Effector memory CD8-positive, alpha-beta T cell (primary cell): Measurements from ENCODE around the gene APCDD1.

Experiments used
- ATAC-seq: fragments of 150-1000 bp; cut with Tn5 transposase; replicated peaks from 2 replicates; pipeline ENCODE4 v1.10.0; 2021; ENCODE audit warnings: mild to moderate bottlenecking, moderate library complexity
- DNase-seq, 3 experiments: peaks; one replicate each; pipeline ENCODE4 v3.0.0; 2021
- H3K27ac Mint-ChIP-seq, 2 donors: one replicate each; pipeline ENCODE4 v1.8.0; 2022; ENCODE audit warnings: mild to moderate bottlenecking in 2 of 2, mixed read lengths in 2 of 2, moderate library complexity in 2 of 2
- H3K27me3 Mint-ChIP-seq, 2 donors: one replicate each; pipeline ENCODE4 v1.8.0; 2022; ENCODE audit warnings: mixed read lengths in 2 of 2
- H3K36me3 Mint-ChIP-seq: one replicate; pipeline ENCODE4 v1.8.0; 2022; ENCODE audit warnings: mild to moderate bottlenecking, moderate library complexity, mixed read lengths; ENCODE audit not compliant: insufficient read depth
- H3K4me1 Mint-ChIP-seq, 2 donors: one replicate each; pipeline ENCODE4 v1.8.0; 2022; ENCODE audit warnings: low read depth in 2 of 2, mixed read lengths in 2 of 2
- H3K4me3 Mint-ChIP-seq, 2 donors: one replicate each; pipeline ENCODE4 v1.8.0; 2022; ENCODE audit warnings: mild to moderate bottlenecking in 2 of 2, mixed read lengths in 2 of 2, moderate library complexity in 2 of 2
- H3K9me3 Mint-ChIP-seq, 2 donors: one replicate each; pipeline ENCODE4 v1.8.0; 2022; ENCODE audit warnings: mixed read lengths in 2 of 2

Gene APCDD1

GRCh38 chr18:10475654-10476291 lies 21.3 kb downstream of the APCDD1 start:
- no peaks in the 10 kb centered on the region for H3K9me3 Mint-ChIP-seq
- H3K4me1 Mint-ChIP-seq = no peaks in the 10 kb centered on the region
- DNase-seq (no peak), ATAC-seq (no peak)
- no peak overlapping the region for H3K4me3 Mint-ChIP-seq
- H3K36me3 Mint-ChIP-seq = no peaks in the 10 kb centered on the region
- peaks cover 40 to 77% of the 10 kb centered on the region in 2 donors for H3K27me3 Mint-ChIP-seq
- H3K27ac Mint-ChIP-seq = no peak overlapping the region

- no peak overlapping the region for H3K27ac Mint-ChIP-seq
- H3K4me1 Mint-ChIP-seq = no peaks in the 10 kb centered on the region
Measured at GRCh38 chr18:10476338-10476791, 21.9 kb downstream of the APCDD1 start.

GRCh38 chr18:10477121-10477862 lies 22.9 kb downstream of the APCDD1 start:
- ATAC-seq (no peak), DNase-seq (no peak)
- H3K4me3 Mint-ChIP-seq = no peak overlapping the region
- no peaks in the 10 kb centered on the region for H3K36me3 Mint-ChIP-seq
- H3K27me3 Mint-ChIP-seq = peaks cover 40 to 67% of the 10 kb centered on the region in 2 donors
- H3K27ac Mint-ChIP-seq = no peak overlapping the region
- no peaks in the 10 kb centered on the region for H3K9me3 Mint-ChIP-seq
- no peaks in the 10 kb centered on the region for H3K4me1 Mint-ChIP-seq

More at GRCh38 chr18:10476338-10476791, 21.9 kb downstream of the APCDD1 start:
- no peak for DNase-seq
- Mint-ChIP-seq H3K4me3 (no peak overlapping the region), H3K36me3 (no peaks in the 10 kb centered on the region), H3K9me3 (no peaks in the 10 kb centered on the region), H3K27me3 (peaks cover 40 to 76% of the 10 kb centered on the region in 2 donors)
- no peak for ATAC-seq

- H3K36me3 Mint-ChIP-seq = no peaks in the 10 kb centered on the region
- H3K27me3 Mint-ChIP-seq = peaks cover 40 to 67% of the 10 kb centered on the region in 2 donors
Measured at GRCh38 chr18:10477863-10478260, 23.4 kb downstream of the APCDD1 start.

GRCh38 chr18:10481831-10482230 lies 27.4 kb downstream of the APCDD1 start:
- no peaks in the 10 kb centered on the region for H3K36me3 Mint-ChIP-seq
- no peaks in the 10 kb centered on the region for H3K9me3 Mint-ChIP-seq
- DNase-seq = no peak
- no peak for ATAC-seq
- H3K4me1 Mint-ChIP-seq = peaks cover 0 to 2% of the 10 kb centered on the region in 2 donors
- no peak overlapping the region for H3K4me3 Mint-ChIP-seq
- H3K27me3 Mint-ChIP-seq = peaks cover 12 to 45% of the 10 kb centered on the region in 2 donors
- no peak overlapping the region for H3K27ac Mint-ChIP-seq

More at GRCh38 chr18:10477863-10478260, 23.4 kb downstream of the APCDD1 start:
- Mint-ChIP-seq H3K4me1 (no peaks in the 10 kb centered on the region), H3K9me3 (no peaks in the 10 kb centered on the region), H3K4me3 (no peak overlapping the region), H3K27ac (no peak overlapping the region)
- DNase-seq = no peak
- no peak for ATAC-seq

GRCh38 chr18:10482363-10482984 lies 28.0 kb downstream of the APCDD1 start:
- peaks cover 10 to 44% of the 10 kb centered on the region in 2 donors for H3K27me3 Mint-ChIP-seq
- H3K36me3 Mint-ChIP-seq = no peaks in the 10 kb centered on the region
- no peak overlapping the region for H3K4me3 Mint-ChIP-seq
- DNase-seq = no peak
- H3K4me1 Mint-ChIP-seq = peaks cover 0 to 2% of the 10 kb centered on the region in 2 donors
- no peaks in the 10 kb centered on the region for H3K9me3 Mint-ChIP-seq
- ATAC-seq = no peak
- H3K27ac Mint-ChIP-seq = no peak overlapping the region

GRCh38 chr18:10482985-10483949 lies 28.8 kb downstream of the APCDD1 start:
- Mint-ChIP-seq H3K4me1 (peaks cover 0 to 2% of the 10 kb centered on the region in 2 donors), H3K27ac (no peak overlapping the region), H3K27me3 (peaks cover 10 to 40% of the 10 kb centered on the region in 2 donors), H3K4me3 (no peak overlapping the region), H3K9me3 (no peaks in the 10 kb centered on the region), H3K36me3 (no peaks in the 10 kb centered on the region)
- ATAC-seq (no peak), DNase-seq (no peak)

GRCh38 chr18:10485475-10485874 lies 31.0 kb downstream of the APCDD1 start:
- H3K9me3 Mint-ChIP-seq = no peaks in the 10 kb centered on the region
- H3K27me3 Mint-ChIP-seq = peaks cover 8 to 26% of the 10 kb centered on the region in 2 donors
- H3K4me1 Mint-ChIP-seq = peaks cover 4 to 8% of the 10 kb centered on the region in 2 donors
- H3K36me3 Mint-ChIP-seq = no peaks in the 10 kb centered on the region
- no peak overlapping the region for H3K4me3 Mint-ChIP-seq
- no peak overlapping the region for H3K27ac Mint-ChIP-seq
- DNase-seq (no peak), ATAC-seq (no peak)

- Mint-ChIP-seq H3K27ac (no peak overlapping the region), H3K27me3 (peaks cover 8 to 26% of the 10 kb centered on the region in 2 donors), H3K4me3 (no peak overlapping the region), H3K9me3 (no peaks in the 10 kb centered on the region), H3K4me1 (peaks cover 10 to 12% of the 10 kb centered on the region in 2 donors), H3K36me3 (no peaks in the 10 kb centered on the region)
- DNase-seq (no peak), ATAC-seq (no peak)
Measured at GRCh38 chr18:10486362-10486761, 31.9 kb downstream of the APCDD1 start.

GRCh38 chr18:10487154-10487553 lies 32.7 kb downstream of the APCDD1 start:
- Mint-ChIP-seq H3K9me3 (no peaks in the 10 kb centered on the region), H3K4me3 (no peak overlapping the region), H3K36me3 (no peaks in the 10 kb centered on the region), H3K27ac (no peak overlapping the region), H3K27me3 (peaks cover 8 to 26% of the 10 kb centered on the region in 2 donors), H3K4me1 (peaks cover 10 to 12% of the 10 kb centered on the region in 2 donors)
- no peak for DNase-seq
- no peak for ATAC-seq

- no peaks in the 10 kb centered on the region for H3K9me3 Mint-ChIP-seq
- H3K36me3 Mint-ChIP-seq = no peaks in the 10 kb centered on the region
- ATAC-seq (no peak), DNase-seq (no peak)
- H3K4me3 Mint-ChIP-seq = no peak overlapping the region
- H3K27me3 Mint-ChIP-seq = peaks cover 8 to 26% of the 10 kb centered on the region in 2 donors
- H3K4me1 Mint-ChIP-seq = peaks cover 10 to 12% of the 10 kb centered on the region in 2 donors
- no peak overlapping the region for H3K27ac Mint-ChIP-seq
Measured at GRCh38 chr18:10488017-10488416, 33.6 kb downstream of the APCDD1 start.

GRCh38 chr18:10490401-10491165 lies 36.1 kb downstream of the APCDD1 start:
- Mint-ChIP-seq H3K27ac (peak overlapping the region; percentile 46 to 72), H3K36me3 (no peaks in the 10 kb centered on the region), H3K9me3 (no peaks in the 10 kb centered on the region), H3K4me1 (peaks cover 10% of the 10 kb centered on the region in 2 donors), H3K4me3 (no peak overlapping the region), H3K27me3 (peaks cover 13 to 20% of the 10 kb centered on the region in 2 donors)
- peak; percentile 98 for ATAC-seq
- DNase-seq = peak; percentile 32 to 40 (median 32)
